Keratinocyte (primary cell): ENCODE measurements around the gene SH3BP1. TPM values are rescaled to one million over a fixed set of nuclear protein-coding genes. Genes with fewer than 3 reads are reported as not detected.
"Not testable (repeated sequence)": the region's sequence is repeated elsewhere in the genome, so short reads cannot be mapped to it uniquely, and the experiment has no call there.

ENCODE experiments used
- DNase-seq: peaks from one replicate; pipeline ENCODE4 v3.0.0-alpha.2; 2011; ENCODE audit warnings: low read depth, missing footprints, low spot score
- FAIRE-seq: peaks from 2 replicates; lab custom pipeline; 2011; peaks lifted over from hg19 to GRCh38; lab: Jason Lieb, UNC
- H2AFZ ChIP-seq: 2 replicates; pipeline ENCODE4 v1.6.0; 2012; ENCODE audit warnings: low read length, control low read depth, inconsistent platforms; ENCODE audit not compliant: control insufficient read depth
- H3K27ac ChIP-seq: 2 replicates; pipeline ENCODE4 v1.5.1; 2011; ENCODE audit warnings: low read length; ENCODE audit not compliant: control insufficient read depth, insufficient read depth
- H3K27me3 ChIP-seq: 3 replicates; pipeline ENCODE4 v1.6.0; 2011; ENCODE audit warnings: low read length; ENCODE audit not compliant: control insufficient read depth, insufficient read depth; ENCODE audit errors: extremely low read depth
- H3K36me3 ChIP-seq, 2 experiments: 2 replicates in 1 of 2; 3 replicates in 1 of 2; pipeline ENCODE4 v1.5.1; 2011; ENCODE audit warnings: low read length in 2 of 2, mild to moderate bottlenecking in 1 of 2; ENCODE audit not compliant: control insufficient read depth in 2 of 2, insufficient read depth in 2 of 2; ENCODE audit errors: extremely low read depth in 1 of 2
- H3K4me1 ChIP-seq: 3 replicates; pipeline ENCODE4 v1.5.1; 2011; ENCODE audit warnings: low read length; ENCODE audit not compliant: control insufficient read depth, insufficient read depth; ENCODE audit errors: extremely low read depth
- H3K4me2 ChIP-seq: 3 replicates; pipeline ENCODE4 v1.6.0; 2011; ENCODE audit warnings: low read depth, low read length; ENCODE audit not compliant: control insufficient read depth, insufficient read depth; ENCODE audit errors: extremely low read depth
- H3K4me3 ChIP-seq, 3 experiments: fragments of 200-600 bp in 1 of 3; sonication (generic) in 1 of 3; 2 replicates in 2 of 3; 3 replicates in 1 of 3; pipeline ENCODE4 v1.5.1; 2011 to 2016; ENCODE audit warnings: low read length in 3 of 3, mild to moderate bottlenecking in 3 of 3, control low read depth in 2 of 3, inconsistent platforms in 1 of 3, low read depth in 1 of 3, mixed read lengths in 1 of 3, mixed run types in 1 of 3, moderate library complexity in 1 of 3; ENCODE audit not compliant: control insufficient read depth in 2 of 3, insufficient read depth in 2 of 3; ENCODE audit errors: extremely low read depth in 1 of 3
- H3K79me2 ChIP-seq: 2 replicates; pipeline ENCODE4 v1.6.0; 2012; ENCODE audit warnings: low read length; ENCODE audit not compliant: control insufficient read depth, insufficient read depth
- H3K9ac ChIP-seq: 3 replicates; pipeline ENCODE4 v1.6.0; 2011; ENCODE audit warnings: low read length; ENCODE audit not compliant: control insufficient read depth, insufficient read depth; ENCODE audit errors: extremely low read depth
- H3K9me1 ChIP-seq: 3 replicates; pipeline ENCODE4 v1.6.0; 2011; ENCODE audit warnings: low read length; ENCODE audit not compliant: control insufficient read depth, insufficient read depth; ENCODE audit errors: extremely low read depth
- H3K9me3 ChIP-seq: 2 replicates; pipeline ENCODE4 v1.5.1; 2012; ENCODE audit warnings: low read depth, low read length; ENCODE audit not compliant: control insufficient read depth
- H4K20me1 ChIP-seq: 3 replicates; pipeline ENCODE4 v1.6.0; 2011; ENCODE audit warnings: low read length; ENCODE audit not compliant: control insufficient read depth, insufficient read depth; ENCODE audit errors: extremely low read depth
- CTCF ChIP-seq, 3 experiments: IDR thresholded peaks in 1 of 3; conservative IDR thresholded peaks in 1 of 3; optimal IDR thresholded peaks in 1 of 3; 2 replicates in 2 of 3; 3 replicates in 1 of 3; pipeline versions ENCODE3 to v1.5.1; 2011; ENCODE audit warnings: low read length in 3 of 3, mild to moderate bottlenecking in 3 of 3, moderate library complexity in 2 of 3, control low read depth in 1 of 3, inconsistent platforms in 1 of 3; ENCODE audit not compliant: insufficient read depth in 2 of 3; ENCODE audit errors: extremely low read depth in 1 of 3
- EZH2 ChIP-seq: IDR thresholded peaks from one replicate; pipeline ENCODE4 v1.6.1; 2012; ENCODE audit warnings: inconsistent platforms, mild to moderate bottlenecking, low read length, moderate library complexity
- dilution Hi-C: fragments of 300-500 bp; cut with MboI; formaldehyde crosslinking; loops from one replicate; pipeline ENCODE4 v1.7.0; 2020; ENCODE audit warnings: low sequenced_read_pairs; ENCODE audit not compliant: extremely low pct_ligation_motif_present
- polyA plus RNA-seq, 5 experiments: library from polyadenylated mRNA; depleted of rRNA in 3 of 5; stranded (reverse) in 3 of 5; stranded (forward) in 1 of 5; unstranded in 1 of 5; fragments of >200 nt; gene quantifications; 1 replicate in 1 of 5; 2 replicates in 3 of 5; 3 replicates in 1 of 5; pipeline versions ENCODE4 v1.2.1 to v1.2.3, GENCODE V29; 2011 to 2012; ENCODE audit warnings: missing spikeins in 2 of 5, low read depth in 1 of 5, low replicate concordance in 1 of 5

SH3BP1 gene
- polyA plus RNA-seq, 1 donor (not counting 4 experiments of a cell fraction or from before 2014, with no cell fraction given) = 27.2 TPM

- Histone ChIP-seq H2AFZ (no peak overlapping the region), H3K9me3 (no peaks in the 10 kb centered on the region), H3K4me2 (no peak overlapping the region), H3K9ac (no peak overlapping the region), H3K27me3 (no peaks in the 10 kb centered on the region), H3K27ac (no peak overlapping the region), H3K79me2 (no peaks in the 10 kb centered on the region), H3K36me3 (no peaks in the 10 kb centered on the region), H3K9me1 (no peaks in the 10 kb centered on the region), H4K20me1 (no peaks in the 10 kb centered on the region), H3K4me3 (no peak overlapping the region), H3K4me1 (peaks cover 1% of the 10 kb centered on the region)
- TF ChIP-seq EZH2 (no peak), CTCF (optimal IDR thresholded peaks at IDR 0.05 in 1 of 3, IDR thresholded peaks at IDR 0.05 in 1 of 3, conservative IDR thresholded peaks at IDR 0.05 in 1 of 3; ENCODE audit: extremely low read depth in 1 of 3, insufficient read depth in 2 of 3, low read length in 3 of 3) (no peak)
- no peak for DNase-seq
- no peak for FAIRE-seq
- dilution Hi-C loops = no loop called here
Observed at GRCh38 chr22:37601540-37602442, 37.7 kb upstream of the SH3BP1 start.

- H3K4me3 ChIP-seq, H3K79me2 ChIP-seq, H3K4me2 ChIP-seq, H3K27me3 ChIP-seq, H3K9me1 ChIP-seq, H3K4me1 ChIP-seq, DNase-seq, H3K36me3 ChIP-seq, H4K20me1 ChIP-seq, dilution Hi-C loops, FAIRE-seq, H2AFZ ChIP-seq, H3K27ac ChIP-seq, H3K9me3 ChIP-seq, H3K9ac ChIP-seq: not testable (repeated sequence)
Observed at GRCh38 chr22:37602546-37603277, 36.8 kb upstream of the SH3BP1 start.
